Spleen (tissue), 11 donors: ENCODE results near the gene C4orf46. TPM values are rescaled to one million over a fixed set of nuclear protein-coding genes. Genes with fewer than 3 reads are reported as not detected.

Source experiments
- DNase-seq: peaks from one replicate; pipeline ENCODE4 v3.0.0-alpha.2; 2020
- H3K27ac ChIP-seq, 8 donors: fragments of 200-600 bp; sonication (generic) in 7 of 8; 1 replicate in 4 of 8; 2 replicates in 4 of 8; pipeline versions ENCODE4 v1.5.0 to v1.8.0; 2016 to 2021; ENCODE audit warnings: inconsistent platforms in 4 of 8, mild to moderate bottlenecking in 4 of 8, moderate library complexity in 1 of 8
- H3K27me3 ChIP-seq, 7 donors: fragments of 200-600 bp; sonication (generic) in 6 of 7; replicated peaks in 1 of 7; 1 replicate in 4 of 7; 2 replicates in 3 of 7; pipeline versions ENCODE4 v1.5.0 to v1.8.0; 2016 to 2021; ENCODE audit warnings: inconsistent platforms in 3 of 7, mild to moderate bottlenecking in 1 of 7
- H3K36me3 ChIP-seq, 6 donors: fragments of 200-600 bp; sonication (generic) in 5 of 6; 1 replicate in 4 of 6; 2 replicates in 2 of 6; pipeline versions ENCODE4 v1.5.0 to v1.8.0; 2016 to 2021; ENCODE audit warnings: inconsistent platforms in 2 of 6
- H3K4me1 ChIP-seq, 6 donors: fragments of 200-600 bp; sonication (generic) in 5 of 6; 1 replicate in 3 of 6; 2 replicates in 3 of 6; pipeline versions ENCODE4 v1.5.0 to v1.8.0; 2016 to 2021; ENCODE audit warnings: inconsistent platforms in 3 of 6
- H3K4me3 ChIP-seq, 8 donors: fragments of 200-600 bp; sonication (generic) in 7 of 8; 1 replicate in 4 of 8; 2 replicates in 4 of 8; pipeline versions ENCODE4 v1.5.0 to v1.8.0; 2016 to 2021; ENCODE audit warnings: inconsistent platforms in 4 of 8, mild to moderate bottlenecking in 4 of 8, moderate library complexity in 2 of 8
- H3K9me3 ChIP-seq, 8 donors: fragments of 200-600 bp; sonication (generic) in 7 of 8; 1 replicate in 4 of 8; 2 replicates in 4 of 8; pipeline versions ENCODE4 v1.5.0 to v1.8.0; 2016 to 2021; ENCODE audit warnings: inconsistent platforms in 4 of 8
- POLR2A ChIP-seq, 3 donors: fragments of 450-650 bp; IDR thresholded peaks; one replicate each; pipeline ENCODE4 v1.5.1; 2017; ENCODE audit warnings: antibody characterized with exemption in 3 of 3, mild to moderate bottlenecking in 1 of 3
- POLR2AphosphoS5 ChIP-seq, 3 donors: sonication (generic); formaldehyde crosslinking; IDR thresholded peaks; one replicate each; pipeline ENCODE4 v1.5.1; 2017; ENCODE audit warnings: antibody characterized with exemption in 3 of 3
- WGBS, 5 donors: extraction: QIAGEN DNeasy Blood & Tissue Kit in 3 of 5; methylation state at CpG; one replicate each; pipeline versions ENCODE4 v1.1.5 to v1.1.7; 2013 to 2018; 5-methylcytosine and 5-hydroxymethylcytosine counted together
- intact Hi-C: fragments of 100-400 bp; cut with DNase I; formaldehyde crosslinking; loops from one replicate; pipeline ENCODE4 v1.15.0; 2023; ENCODE audit warnings: low total_unique reads
- polyA plus RNA-seq, 3 donors: library from polyadenylated mRNA; stranded (reverse); fragments of 200-250 nt; gene quantifications; one replicate each; pipeline ENCODE4 v1.2.1, GENCODE V29; 2013
- total RNA-seq, 7 donors: library from RNA; depleted of rRNA in 3 of 7; stranded (reverse); fragments of >200 nt in 3 of 7; fragmentation: NEBNext Ultra II Directional in 4 of 7; extraction: Animal tissue kit (Norgen Biotek cat#: 25700) in 4 of 7; gene quantifications; one replicate each; pipeline versions ENCODE4 v1.1.0 to v1.2.1, GENCODE V29; 2016 to 2021
- TF ChIP-seq, protein P1 (sequence below), 11 experiments: fragments of 200-600 bp in 7 of 11; fragments of 450-650 bp in 4 of 11; sonication (generic) in 4 of 11; IDR thresholded peaks in 8 of 11; conservative IDR thresholded peaks in 3 of 11; 1 replicate in 7 of 11; 2 replicates in 4 of 11; pipeline versions ENCODE4 v1.4.0 to v1.8.0; 2016 to 2021; ENCODE audit warnings: antibody characterized with exemption in 11 of 11, inconsistent platforms in 4 of 11, mild to moderate bottlenecking in 1 of 11
- donor health status: healthy with polysubstance abuse.
- donor health status: DM: no; HTN: no; CAD: no; lungs with moderate emphysema.
- donor health status: DM: no; HTN: no; CAD: no.
- donor health status: Bipolar disorder and iron deficiency.
- donor health status: healthy.
- donor health status: DM: no; HTN: no; CAD: no.
- donor health status: DM: yes; HTN: yes; CAD: no.

The C4orf46 gene
- total and polyA plus RNA-seq, 10 donors = 1.9 to 7.4 (median 3.5) TPM

DNA sequence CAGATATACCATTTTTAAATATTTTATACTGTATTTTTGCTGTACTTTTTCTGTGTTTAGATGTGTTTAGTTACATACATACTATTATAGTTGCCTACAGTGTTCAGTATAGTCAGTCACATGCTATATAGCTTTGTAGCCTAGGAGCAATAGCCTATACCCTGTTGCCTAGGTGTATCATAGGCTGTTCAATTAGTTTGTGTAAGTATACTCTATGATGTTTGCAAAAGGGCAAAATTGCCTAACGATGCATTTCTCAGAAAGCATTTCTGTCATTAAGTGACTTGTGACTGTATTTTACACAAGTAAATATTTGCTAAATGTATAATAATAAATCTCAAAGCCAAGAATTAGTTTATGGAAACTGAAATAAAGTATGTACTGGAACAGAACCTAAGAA is 9.9 kb upstream of the C4orf46 start:
- no peaks in the 10 kb centered on the region for H3K9me3 ChIP-seq

DNA sequence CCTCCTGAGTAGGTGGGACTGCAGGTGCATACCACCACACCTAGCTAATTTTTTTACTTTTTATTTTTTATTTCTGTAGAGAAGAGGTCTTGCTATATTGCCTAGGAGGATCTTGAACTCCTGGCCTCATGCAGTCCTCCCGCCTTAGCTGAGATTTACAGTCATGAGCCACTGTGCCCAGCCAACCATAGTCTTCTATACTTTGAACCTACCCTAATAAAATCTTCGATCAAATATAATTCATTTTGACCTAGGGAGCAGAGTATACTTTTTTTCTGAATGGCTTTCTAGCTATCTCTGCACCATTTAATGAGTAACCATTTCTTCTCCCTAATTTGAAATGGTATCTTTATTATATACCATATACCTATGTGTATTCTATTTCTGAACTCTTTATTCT is 7.1 kb upstream of the C4orf46 start:
- TF ChIP-seq POLR2AphosphoS5 (IDR thresholded peaks at IDR 0.05) (no peak), POLR2A (IDR thresholded peaks at IDR 0.05) (no peak)
- TF ChIP-seq, protein P1, sequence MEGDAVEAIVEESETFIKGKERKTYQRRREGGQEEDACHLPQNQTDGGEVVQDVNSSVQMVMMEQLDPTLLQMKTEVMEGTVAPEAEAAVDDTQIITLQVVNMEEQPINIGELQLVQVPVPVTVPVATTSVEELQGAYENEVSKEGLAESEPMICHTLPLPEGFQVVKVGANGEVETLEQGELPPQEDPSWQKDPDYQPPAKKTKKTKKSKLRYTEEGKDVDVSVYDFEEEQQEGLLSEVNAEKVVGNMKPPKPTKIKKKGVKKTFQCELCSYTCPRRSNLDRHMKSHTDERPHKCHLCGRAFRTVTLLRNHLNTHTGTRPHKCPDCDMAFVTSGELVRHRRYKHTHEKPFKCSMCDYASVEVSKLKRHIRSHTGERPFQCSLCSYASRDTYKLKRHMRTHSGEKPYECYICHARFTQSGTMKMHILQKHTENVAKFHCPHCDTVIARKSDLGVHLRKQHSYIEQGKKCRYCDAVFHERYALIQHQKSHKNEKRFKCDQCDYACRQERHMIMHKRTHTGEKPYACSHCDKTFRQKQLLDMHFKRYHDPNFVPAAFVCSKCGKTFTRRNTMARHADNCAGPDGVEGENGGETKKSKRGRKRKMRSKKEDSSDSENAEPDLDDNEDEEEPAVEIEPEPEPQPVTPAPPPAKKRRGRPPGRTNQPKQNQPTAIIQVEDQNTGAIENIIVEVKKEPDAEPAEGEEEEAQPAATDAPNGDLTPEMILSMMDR (IDR thresholded peaks at IDR 0.05 in 8 of 11, conservative IDR thresholded peaks at IDR 0.05 in 3 of 11) = no peak
- Histone ChIP-seq H3K36me3 (peaks cover 0 to 36% (median 10%) of the 10 kb centered on the region in 6 donors), H3K4me3 (no peak overlapping the region), H3K9me3 (no peaks in the 10 kb centered on the region), H3K4me1 (peaks cover 0 to 9% (median 2%) of the 10 kb centered on the region in 6 donors), H3K27ac (no peak overlapping the region), H3K27me3 (no peaks in the 10 kb centered on the region)
- 93 to 98% (median 98%) methylated on average over 2 of the region's 2 CpGs for WGBS, 5 donors
- intact Hi-C loops = no loop called here
- no peak for DNase-seq

More for the DNA sequence above, 9.9 kb upstream of the C4orf46 start:
- TF ChIP-seq POLR2A (IDR thresholded peaks at IDR 0.05) (no peak), POLR2AphosphoS5 (IDR thresholded peaks at IDR 0.05) (no peak)
- TF ChIP-seq, protein P1 (IDR thresholded peaks at IDR 0.05 in 8 of 11, conservative IDR thresholded peaks at IDR 0.05 in 3 of 11) = no peak
- H3K4me3 ChIP-seq = no peak overlapping the region
- H3K36me3 ChIP-seq = peaks cover 0 to 64% (median 20%) of the 10 kb centered on the region in 6 donors
- H3K4me1 ChIP-seq = no peaks in the 10 kb centered on the region
- WGBS, 5 donors = 83 to 96% (median 94%) methylated on average over 1 of the region's 1 CpG
- H3K27me3 ChIP-seq = no peaks in the 10 kb centered on the region
- intact Hi-C loops = no loop called here
- DNase-seq = no peak
- no peak overlapping the region for H3K27ac ChIP-seq

DNA sequence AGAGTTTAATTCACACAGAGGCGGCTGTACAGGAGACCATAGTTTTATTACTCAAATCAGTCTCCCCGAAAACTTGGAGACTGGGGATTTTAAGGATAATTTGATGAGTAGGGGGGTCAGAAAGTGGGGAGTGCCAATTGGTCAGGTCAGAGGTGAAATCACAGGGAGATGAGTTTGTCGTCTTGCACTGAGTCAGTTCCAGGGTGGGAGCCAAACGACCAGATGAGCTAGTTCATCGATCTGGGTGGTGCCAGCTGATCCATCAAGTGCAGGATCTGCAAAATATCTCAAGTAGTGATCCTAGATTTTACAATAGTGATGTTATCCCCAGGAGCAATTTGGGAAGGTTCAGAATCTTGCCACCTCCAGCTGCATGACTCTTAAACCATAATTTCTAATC is 4.4 kb upstream of the C4orf46 start:
- Histone ChIP-seq H3K4me1 (peaks cover 5 to 27% (median 16%) of the 10 kb centered on the region in 6 donors), H3K4me3 (no peak overlapping the region), H3K9me3 (no peaks in the 10 kb centered on the region), H3K27ac (no peak overlapping the region), H3K27me3 (no peaks in the 10 kb centered on the region), H3K36me3 (peaks cover 0 to 13% (median 0%) of the 10 kb centered on the region in 6 donors)
- no peak for DNase-seq
- TF ChIP-seq, protein P1 (IDR thresholded peaks at IDR 0.05 in 8 of 11, conservative IDR thresholded peaks at IDR 0.05 in 3 of 11) = no peak
- TF ChIP-seq POLR2AphosphoS5 (IDR thresholded peaks at IDR 0.05) (no peak), POLR2A (IDR thresholded peaks at IDR 0.05) (no peak)
- 87 to 94% (median 90%) methylated on average over 5 of the region's 5 CpGs for WGBS, 5 donors
- intact Hi-C loops = no loop called here

DNA sequence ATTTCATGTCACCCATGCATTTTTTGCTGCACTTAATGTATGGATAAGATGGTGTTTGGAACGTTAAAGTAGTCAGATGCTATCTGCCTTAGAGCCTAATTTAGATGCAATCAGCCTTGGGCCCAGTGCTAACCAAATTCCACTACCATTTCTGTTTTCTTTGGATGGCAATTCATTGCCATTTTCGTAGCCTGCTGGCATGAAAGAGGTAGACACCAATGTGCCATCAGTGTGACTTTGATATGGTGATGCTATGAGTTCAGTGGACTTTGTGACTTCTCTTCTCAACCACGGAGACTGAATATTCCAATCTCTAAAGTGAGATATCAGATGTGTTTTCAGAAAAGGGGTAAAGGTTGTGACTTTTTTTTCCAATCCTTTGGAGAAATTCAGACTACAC is 1.9 kb upstream of the C4orf46 start:
- H3K36me3 ChIP-seq = no peaks in the 10 kb centered on the region
- H3K9me3 ChIP-seq = no peaks in the 10 kb centered on the region
- DNase-seq = no peak
- intact Hi-C loops = no loop called here
- H3K4me1 ChIP-seq = peaks cover 12 to 39% (median 26%) of the 10 kb centered on the region in 6 donors
- 85 to 95% (median 92%) methylated on average over 3 of the region's 3 CpGs for WGBS, 5 donors
- H3K4me3 ChIP-seq = no peak overlapping the region
- no peak overlapping the region for H3K27ac ChIP-seq
- H3K27me3 ChIP-seq = no peaks in the 10 kb centered on the region
- TF ChIP-seq POLR2AphosphoS5 (IDR thresholded peaks at IDR 0.05) (no peak), POLR2A (IDR thresholded peaks at IDR 0.05) (no peak)
- TF ChIP-seq, protein P1 (IDR thresholded peaks at IDR 0.05 in 8 of 11, conservative IDR thresholded peaks at IDR 0.05 in 3 of 11) = no peak
